Measurements from ENCODE around the gene ZNF652. TPM values are rescaled to one million over a fixed set of nuclear protein-coding genes. Genes with fewer than 3 reads are reported as not detected.
A peak's percentile ranks its signal among the peaks of the same experiment; 100 is the strongest.

ZNF652 gene
- total RNA-seq, 3 donors from 2014 or later, result 44.4 to 117 (median 46.9) TPM

GRCh38 chr17:49388692-49389513 is 26.9 kb upstream of the ZNF652 start:
- intact Hi-C loops (cut with DNase I, micrococcal nuclease), result no loop called here
- ATAC-seq (no peak), DNase-seq (no peak)
- TF ChIP-seq CTCF (IDR thresholded peaks at IDR 0.05), result no peak
- Histone ChIP-seq H3K4me1 (ENCODE audit: low read depth) (peaks cover 7% of the 10 kb centered on the region), H3K9me3 (no peaks in the 10 kb centered on the region), H3K4me3 (no peak overlapping the region), H3K36me3 (ENCODE audit: low read depth) (no peaks in the 10 kb centered on the region)

- intact Hi-C loops (cut with DNase I, micrococcal nuclease), result no loop called here
- no peak for TF ChIP-seq CTCF (IDR thresholded peaks at IDR 0.05)
- no peaks in the 10 kb centered on the region for H3K36me3 ChIP-seq (ENCODE audit: low read depth)
- DNase-seq (no peak), ATAC-seq (peak; percentile 63)
- H3K9me3 ChIP-seq, result no peaks in the 10 kb centered on the region
- peaks cover 7% of the 10 kb centered on the region for H3K4me1 ChIP-seq (ENCODE audit: low read depth)
- no peak overlapping the region for H3K4me3 ChIP-seq
These were observed 26.2 kb upstream of the ZNF652 start for GRCh38 chr17:49388290-49388640.

DNA sequence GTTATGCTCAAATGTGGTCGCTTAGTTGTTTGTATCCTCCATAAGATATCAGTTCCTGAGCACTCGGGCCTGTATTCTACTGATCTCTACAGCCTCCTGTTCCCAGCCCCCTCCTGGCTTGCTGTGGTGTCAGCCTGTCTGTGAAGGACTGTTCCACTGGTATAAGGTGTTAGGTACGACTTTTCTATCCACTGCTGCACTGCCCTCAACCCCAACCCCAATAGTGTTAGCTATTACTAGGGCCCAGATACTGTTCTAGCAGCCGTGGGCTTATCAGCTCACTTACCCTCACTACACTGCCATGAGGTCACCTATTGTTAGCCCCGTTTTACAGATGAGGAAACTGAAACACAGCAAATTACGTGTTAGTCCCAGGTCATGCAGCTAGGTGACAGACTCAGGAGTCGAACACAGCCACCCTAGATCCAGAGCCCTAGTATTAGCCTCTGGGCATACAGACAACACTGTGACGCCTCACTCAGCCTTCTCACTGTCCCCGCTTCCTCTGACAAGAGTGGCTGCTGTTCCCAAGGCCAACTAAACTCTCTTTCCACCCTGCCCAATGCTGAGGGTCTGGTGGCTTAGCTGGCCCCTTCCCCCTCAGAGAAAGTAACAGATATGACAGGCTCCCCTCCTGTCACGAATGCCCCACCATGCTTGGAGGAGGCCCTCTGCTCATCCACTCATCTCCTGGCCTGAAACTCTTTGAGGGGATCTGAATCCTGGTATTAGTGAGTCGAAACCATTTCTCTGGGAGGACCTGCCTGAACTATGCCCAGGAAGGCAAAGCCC is 25.6 kb upstream of the ZNF652 start:
- TF ChIP-seq CTCF (IDR thresholded peaks at IDR 0.05), result no peak
- ATAC-seq, result peak; percentile 9
- H3K4me1 ChIP-seq (ENCODE audit: low read depth), result peaks cover 7% of the 10 kb centered on the region
- intact Hi-C loops (cut with DNase I, micrococcal nuclease), result no loop called here
- no peaks in the 10 kb centered on the region for H3K36me3 ChIP-seq (ENCODE audit: low read depth)
- H3K9me3 ChIP-seq, result no peaks in the 10 kb centered on the region
- no peak for DNase-seq
- no peak overlapping the region for H3K4me3 ChIP-seq

DNA sequence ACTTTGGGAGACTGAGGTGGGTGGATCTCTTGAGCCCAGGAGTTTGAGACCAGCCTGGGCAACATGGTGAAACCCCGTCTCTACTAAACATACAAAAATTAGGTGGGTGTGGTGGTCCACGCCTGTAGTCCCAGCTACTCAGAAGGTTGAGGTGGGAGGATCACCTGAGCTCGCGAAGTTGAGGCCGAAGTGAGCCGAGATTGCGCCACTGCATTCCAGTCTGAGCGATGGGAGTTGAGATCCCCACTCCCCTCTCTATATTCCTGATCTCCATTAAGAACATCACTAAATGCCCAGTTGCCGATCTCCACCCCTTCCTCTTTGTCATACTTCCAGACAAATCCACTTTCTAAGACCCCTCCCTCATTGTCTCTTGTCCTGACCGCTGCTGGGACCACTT is 24.3 kb upstream of the ZNF652 start:
- no peak for TF ChIP-seq CTCF (IDR thresholded peaks at IDR 0.05)
- no peak overlapping the region for H3K4me3 ChIP-seq
- no peak for DNase-seq
- intact Hi-C loops (cut with DNase I, micrococcal nuclease), result no loop called here
- peaks cover 7% of the 10 kb centered on the region for H3K4me1 ChIP-seq (ENCODE audit: low read depth)
- no peaks in the 10 kb centered on the region for H3K36me3 ChIP-seq (ENCODE audit: low read depth)
- H3K9me3 ChIP-seq, result no peaks in the 10 kb centered on the region
- no peak for ATAC-seq

- DNase-seq (no peak), ATAC-seq (no peak)
- Histone ChIP-seq H3K4me3 (no peak overlapping the region), H3K9me3 (no peaks in the 10 kb centered on the region), H3K4me1 (ENCODE audit: low read depth) (no peaks in the 10 kb centered on the region), H3K36me3 (ENCODE audit: low read depth) (no peaks in the 10 kb centered on the region)
- intact Hi-C loops (cut with DNase I, micrococcal nuclease), result no loop called here
- no peak for TF ChIP-seq CTCF (IDR thresholded peaks at IDR 0.05)
These were observed 22.9 kb upstream of the ZNF652 start for GRCh38 chr17:49384951-49385350.

Measured in mucosa of descending colon (tissue), 3 donors.